Left hindlimb (tissue), 1 donor: ENCODE results near the gene CLN6.
A peak's percentile ranks its signal among the peaks of the same experiment; 100 is the strongest.
"Not testable (repeated sequence)": the region's sequence is repeated elsewhere in the genome, so short reads cannot be mapped to it uniquely, and the experiment has no call there.

Experiments
- DNase-seq: peaks from one replicate; pipeline ENCODE4 v3.0.0-alpha.2; 2018

Gene CLN6

DNA sequence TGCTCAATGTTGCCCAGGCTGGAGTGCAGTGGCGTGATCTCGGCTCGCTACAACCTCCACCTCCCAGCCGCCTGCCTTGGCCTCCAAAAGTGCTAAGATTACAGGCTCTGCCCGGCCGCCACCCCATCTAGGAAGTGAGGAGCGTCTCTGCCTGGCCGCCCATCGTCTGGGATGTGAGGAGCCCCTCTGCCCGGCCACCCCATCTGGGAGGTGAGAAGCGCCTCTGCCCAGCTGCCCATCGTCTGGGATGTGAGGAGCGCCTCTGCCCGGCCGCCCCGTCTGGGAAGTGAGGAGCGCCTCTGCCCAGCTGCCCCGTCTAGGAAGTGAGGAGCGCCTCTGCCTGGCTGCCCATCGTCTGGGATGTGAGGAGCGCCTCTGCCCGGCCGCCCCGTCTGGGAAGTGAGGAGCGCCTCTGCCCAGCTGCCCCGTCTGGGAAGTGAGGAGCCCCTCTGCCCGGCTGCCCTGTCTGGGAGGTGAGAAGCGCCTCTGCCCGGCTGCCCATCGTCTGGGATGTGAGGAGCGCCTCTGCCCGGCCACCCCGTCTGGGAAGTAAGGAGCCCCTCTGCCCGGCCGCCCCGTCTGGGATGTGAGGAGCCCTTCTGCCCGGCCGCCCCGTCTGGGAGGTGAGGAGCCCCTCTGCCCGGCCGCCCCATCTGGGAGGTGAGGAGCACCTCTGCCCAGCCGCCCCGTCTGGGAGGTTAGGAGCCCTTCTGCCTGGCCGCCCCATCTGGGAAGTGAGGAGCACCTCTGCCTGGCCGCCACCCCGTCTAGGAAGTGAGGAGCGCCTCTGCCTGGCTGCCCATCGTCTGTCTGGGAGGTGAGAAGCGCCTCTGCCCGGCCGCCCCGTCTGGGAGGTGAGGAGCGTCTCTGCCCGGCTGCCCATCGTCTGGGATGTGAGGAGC is 7.7 kb downstream of the CLN6 start:
- not testable (repeated sequence) for DNase-seq

DNA sequence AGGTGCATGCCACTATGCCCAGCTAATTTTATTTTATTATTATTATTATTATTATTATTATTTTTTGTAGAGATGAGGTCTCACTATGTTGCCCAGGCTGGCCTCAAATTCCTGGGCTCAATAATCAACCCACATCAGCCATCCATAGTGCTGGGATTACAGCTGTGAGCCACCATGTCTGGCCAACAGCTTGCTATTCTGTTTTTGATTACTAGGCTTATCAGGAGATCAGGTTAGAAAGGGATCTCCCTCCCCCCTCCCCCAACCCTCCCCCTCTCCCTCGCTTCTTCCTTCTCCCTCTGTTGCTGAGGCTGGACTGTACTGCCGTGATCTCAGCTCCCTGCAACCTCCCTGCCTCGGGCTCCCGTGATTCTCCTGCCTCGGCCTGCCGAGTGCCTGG is 8.6 kb downstream of the CLN6 start:
- no peak for DNase-seq

DNA sequence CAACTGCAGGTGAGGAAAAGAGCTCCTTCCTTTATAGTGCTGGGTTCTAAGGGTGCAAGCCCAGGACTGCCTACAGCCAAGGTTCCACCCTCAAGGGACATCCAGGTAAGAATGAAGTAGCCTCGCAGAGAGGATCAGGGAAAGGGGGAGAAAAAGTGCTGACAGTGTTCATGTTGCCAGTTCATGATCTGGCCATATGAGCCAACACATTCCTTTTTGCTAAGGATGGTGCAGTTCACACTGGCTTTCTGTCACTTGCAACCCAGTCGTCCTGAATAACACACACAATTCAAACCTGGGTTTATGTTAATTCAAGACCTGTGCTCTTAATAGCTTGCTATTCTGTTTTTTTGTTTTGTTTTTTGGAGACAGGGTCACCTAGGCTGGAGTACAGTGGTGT is 9.0 kb downstream of the CLN6 start:
- no peak for DNase-seq

DNA sequence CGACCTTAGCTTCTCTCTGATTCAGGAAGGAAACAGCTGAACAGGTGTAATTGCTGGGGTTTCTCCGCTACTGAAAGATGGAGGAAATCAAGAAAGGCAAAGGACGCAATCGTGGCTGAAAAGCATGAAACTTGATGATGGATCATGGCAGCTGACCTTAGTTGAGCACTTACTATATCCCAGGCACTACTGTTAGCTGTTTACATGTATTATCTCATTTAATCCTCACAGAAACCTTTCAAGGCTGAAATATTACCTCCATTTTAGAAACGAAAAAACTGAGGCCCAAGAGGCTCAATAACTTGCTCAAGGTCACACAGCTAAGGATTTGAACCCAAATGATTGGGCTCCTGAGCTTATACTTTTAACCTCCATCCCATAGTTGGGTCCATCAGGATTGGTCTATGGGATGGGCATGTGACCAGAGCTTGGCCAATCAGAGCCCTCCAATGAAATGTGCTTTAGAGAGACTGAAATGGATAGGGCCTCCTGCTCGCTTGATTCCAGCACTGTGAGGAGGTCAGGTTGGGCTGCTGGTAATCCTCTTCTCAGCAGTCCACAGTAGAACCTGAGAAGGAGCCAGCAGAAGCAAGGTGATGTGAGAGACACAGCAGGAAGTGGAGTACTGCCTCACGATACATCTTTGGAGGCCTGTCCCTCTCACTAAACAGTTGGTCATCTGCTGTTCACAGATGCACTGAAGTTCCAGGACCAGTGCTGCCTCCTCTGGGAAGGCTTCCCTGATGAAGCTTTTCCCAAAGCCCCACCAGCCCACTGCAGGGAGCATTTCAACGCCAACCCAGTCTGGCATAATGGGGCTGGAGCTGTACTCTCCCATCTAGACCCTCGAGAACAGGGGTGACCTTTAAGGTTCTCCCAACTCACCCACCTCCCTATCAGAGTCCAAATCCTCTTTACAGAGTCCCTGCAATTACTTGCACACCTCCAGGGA is 10.4 kb downstream of the CLN6 start:
- no peak for DNase-seq

DNA sequence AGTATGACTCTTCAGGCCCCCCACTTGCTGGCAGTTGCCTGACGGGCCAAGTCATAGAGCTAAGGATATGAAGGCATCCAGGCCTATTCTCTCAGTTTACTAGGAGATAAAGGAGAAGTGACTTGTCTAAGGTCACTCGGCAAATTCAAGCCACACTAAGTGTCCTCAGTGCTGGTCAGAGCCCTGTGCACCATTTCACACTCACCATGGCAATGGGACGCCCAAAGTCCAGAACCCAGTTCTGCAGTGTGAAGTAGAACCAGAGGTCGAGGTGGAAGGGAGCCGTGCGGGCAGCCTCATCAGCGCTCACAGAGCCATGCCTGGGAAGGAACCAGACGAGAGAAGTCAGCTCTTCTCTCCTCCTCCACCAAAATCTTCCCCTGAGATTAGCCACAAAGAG is 11.2 kb downstream of the CLN6 start:
- no peak for DNase-seq

DNA sequence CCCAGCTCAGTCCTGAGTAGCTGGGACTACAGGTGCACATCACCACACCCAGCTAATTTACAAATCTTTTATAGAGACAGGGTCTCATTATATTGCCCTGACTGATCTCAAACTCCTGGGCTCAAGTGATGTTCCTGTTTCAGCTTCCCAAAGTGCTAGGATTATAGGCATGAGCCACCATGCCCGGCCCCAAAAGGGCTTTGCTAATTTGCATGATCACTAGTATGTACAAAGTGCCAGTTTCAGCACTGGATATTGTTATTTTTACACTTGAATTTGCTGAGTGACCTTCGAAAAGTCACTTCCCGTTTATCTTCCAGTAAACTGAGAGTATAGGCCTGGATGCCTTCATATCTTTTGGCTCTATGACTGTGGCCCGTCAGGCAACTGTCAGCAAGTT is 12.2 kb downstream of the CLN6 start:
- DNase-seq, result no peak

DNA sequence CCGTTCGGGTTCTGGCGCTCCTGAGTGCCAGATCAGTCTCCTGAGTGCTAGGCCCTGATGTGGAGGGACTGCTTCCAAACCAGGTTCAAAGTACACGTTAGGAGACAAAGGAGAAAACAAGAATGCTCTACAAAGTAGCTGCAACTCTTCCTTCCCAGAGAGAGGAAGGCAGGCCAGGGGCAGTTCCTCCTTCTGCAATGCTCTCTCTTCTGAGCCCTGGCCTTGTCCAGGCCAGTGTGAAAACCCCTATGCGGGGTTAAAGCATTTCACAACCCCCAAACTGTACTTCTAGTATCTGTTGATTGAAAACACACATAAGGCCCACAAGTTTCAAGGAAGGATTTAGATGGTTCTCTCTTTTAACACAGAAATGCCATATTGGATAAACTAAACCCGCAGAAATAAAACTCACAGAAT is 14.7 kb downstream of the CLN6 start:
- no peak for DNase-seq

DNA sequence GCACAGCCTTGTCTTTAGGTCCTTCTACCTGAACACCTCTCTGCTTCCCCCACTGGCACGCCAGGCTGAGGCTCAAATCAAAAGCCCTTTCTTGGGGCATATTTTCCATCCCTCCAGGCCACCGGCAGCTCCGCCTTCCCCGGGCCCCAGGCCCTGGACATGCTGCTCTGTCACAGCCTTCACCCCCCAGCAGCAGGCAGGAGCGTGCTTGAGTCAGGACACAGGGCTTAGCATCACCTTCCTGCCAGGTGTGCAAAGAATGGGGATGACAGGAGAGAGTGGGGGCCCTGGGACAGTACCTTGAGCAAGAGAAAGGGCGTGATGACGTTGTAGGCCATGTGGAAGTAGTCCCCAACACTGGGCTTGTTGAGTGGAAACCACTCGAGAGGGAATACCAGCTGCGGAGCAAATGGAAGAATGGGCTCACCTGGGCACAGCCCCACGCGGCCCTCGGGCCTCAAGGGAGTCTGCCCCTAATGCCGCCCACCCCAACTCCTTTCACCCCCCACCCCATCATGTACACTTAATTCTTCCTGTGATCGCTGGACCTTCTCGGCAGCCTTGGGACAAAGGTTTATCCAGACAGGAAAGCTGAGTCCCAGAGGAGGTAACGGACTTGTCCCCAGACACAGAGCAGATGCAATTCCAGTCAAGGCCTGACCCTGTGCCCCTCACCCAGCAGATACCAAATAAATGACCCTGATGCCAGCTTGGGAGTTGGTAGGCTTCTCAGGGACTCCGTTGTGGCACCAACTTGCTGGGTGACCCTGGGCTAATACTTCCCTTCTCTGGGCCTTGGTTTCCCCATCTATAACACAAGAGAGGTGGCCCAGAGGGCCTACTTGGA is 15.3 kb downstream of the CLN6 start:
- no peak for DNase-seq

DNA sequence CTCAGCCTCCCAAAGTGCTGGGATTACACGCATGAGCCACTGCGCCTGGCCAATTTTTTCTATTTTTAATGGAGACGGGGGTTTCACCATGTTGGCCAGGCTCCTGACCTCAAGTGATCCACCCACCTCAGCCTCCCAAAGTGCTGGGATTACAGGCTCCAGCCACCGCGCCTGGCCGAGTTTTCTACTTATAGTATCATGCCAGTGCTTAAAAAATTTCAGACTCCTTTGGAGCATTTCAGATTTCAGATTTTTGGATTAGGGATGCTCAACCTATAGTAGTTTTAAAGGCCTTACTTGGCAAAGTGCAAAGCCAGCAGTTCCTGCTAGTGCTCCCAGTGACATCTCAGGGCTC is 16.1 kb downstream of the CLN6 start:
- DNase-seq, result not testable (repeated sequence)

DNA sequence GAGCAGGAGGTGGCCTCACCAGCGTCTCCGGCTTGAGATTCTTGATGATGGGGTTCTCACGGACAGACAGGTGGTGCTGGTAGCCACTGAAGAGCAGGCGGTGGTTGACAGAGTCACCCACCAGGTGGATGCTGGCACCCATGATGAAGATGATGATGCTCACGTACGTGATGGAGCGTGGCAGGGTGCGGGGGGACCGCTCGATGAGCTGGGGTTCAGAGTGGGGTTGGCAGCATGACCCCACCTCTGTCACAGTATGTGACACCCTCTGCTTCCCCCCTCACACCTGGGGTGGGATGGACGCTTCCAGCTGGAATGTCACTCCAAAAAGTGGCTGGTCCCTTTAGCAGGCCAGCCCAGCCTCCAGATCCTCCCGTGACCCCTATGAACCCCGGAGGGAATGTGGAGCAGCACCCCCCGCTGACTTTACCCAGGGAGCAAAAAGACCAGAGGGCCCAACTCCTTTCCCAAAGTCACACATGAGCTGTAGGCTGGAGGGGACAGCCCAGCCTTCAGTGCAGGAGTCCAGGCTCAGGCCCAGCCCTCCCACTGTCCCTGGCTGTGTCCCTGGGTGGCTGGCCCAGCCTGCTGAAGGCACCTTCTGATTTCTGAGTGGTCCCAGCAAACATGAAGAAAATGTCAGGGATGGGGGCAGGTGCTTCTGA is 17.7 kb downstream of the CLN6 start:
- peak; percentile 23 for DNase-seq

DNA sequence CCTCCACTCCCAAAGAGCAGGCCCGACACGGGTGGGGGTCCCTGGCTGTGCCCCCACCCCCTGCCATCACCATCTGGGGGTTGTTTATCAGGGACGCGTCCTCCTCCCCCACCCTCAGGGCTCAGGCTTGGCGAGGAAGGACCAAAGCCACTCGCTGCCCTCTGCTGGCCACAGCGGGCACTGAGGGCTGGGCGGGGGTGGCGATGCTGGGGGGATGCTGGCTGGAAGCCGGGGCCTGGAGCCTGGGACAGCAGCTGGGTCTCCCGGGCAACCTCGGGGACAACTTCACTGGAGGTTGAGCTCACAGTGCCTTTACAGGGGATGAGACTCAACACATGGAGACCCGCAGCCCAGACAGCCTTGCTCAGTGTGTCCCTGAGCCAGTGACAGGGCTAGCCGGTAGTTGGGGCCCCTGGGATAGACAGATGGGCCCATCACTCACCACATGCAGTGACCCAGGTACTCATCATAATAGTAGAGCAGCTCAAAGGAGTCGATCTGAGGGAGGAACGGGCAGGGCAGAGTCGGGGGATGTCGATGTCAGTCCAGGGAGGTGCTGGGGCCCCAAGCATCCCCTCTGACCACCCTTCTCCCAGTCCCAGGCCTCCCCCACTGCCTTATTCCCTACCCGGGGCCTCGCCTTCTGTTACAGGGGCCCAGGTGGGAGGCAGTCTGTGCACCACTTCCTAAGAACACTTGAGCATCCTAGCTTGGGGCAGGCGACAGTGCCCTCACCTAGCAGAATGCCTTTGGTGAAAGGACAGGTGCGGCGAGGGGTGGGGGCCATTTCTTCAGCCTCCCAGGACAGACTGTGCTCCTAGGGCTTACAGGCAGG is 18.5 kb downstream of the CLN6 start:
- peak; percentile 80 for DNase-seq

DNA sequence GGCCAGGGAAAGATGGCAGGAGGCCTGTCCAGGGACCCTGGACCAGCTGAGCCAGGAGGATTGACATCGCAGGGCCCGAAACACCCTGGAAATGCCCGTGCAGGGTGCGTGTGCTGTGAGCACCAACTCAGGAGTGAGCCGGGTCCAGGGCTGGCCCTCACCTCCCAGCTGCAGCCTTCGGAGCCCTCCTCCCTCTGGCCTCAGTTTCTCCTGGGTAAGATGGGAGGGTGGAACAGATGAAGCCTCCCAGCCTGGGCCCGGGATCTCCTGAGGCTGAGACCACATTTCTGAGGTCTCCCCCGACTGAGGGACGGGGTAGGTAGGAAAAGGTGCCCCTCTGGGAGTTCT is 19.1 kb downstream of the CLN6 start:
- peak; percentile 25 for DNase-seq

DNA sequence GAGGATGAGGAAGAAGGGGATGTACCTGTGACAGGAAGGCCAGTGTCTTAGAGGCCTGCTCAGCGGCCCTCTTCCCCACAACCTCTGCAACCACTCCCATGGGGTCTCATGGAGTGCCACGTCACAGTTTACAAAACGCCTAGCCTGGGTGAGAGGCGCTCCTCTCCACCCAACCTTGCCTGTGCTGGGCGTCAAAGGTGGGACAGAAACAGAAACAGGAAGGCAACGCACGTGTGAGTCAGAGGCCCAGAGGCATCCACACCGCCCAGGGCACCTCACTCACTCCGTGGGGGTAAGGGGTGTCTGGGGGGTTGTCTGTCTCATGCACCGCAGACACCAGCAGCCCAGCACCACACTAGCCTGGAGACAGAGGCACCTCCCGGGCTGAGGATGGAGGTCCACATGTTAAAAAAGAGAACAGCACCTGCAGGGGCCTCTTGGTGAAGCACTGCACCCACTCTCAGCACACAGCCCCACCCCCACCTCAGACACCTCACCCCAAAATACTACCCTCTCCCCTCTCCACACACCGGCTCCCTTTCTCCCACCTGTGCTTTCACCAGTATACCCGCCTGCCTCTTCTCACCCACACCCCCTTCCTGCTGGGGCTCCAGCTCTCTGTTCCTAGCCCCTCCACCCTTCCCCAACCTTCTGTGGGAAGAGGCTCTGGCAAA is 19.7 kb downstream of the CLN6 start:
- DNase-seq, result peak; percentile 14

DNA sequence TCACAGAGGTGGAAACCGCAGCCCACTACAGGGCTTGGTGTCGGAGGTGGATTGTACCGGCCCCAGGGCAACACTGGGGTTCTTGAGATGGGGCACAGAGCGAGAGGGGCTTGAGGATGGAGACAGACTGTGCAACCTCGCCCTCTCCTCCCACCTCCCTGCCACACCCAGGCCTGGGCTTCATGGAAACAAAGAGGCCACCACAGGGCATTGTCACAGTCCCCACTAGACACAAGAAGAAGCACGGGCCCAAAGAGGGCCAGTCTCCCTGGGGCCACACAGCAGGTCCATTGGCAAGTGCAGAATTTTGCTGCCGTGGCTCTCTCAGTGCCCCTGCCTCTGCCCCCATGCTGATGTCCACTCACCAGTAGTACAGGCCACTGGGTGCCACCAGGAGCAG is 20.3 kb downstream of the CLN6 start:
- no peak for DNase-seq

DNA sequence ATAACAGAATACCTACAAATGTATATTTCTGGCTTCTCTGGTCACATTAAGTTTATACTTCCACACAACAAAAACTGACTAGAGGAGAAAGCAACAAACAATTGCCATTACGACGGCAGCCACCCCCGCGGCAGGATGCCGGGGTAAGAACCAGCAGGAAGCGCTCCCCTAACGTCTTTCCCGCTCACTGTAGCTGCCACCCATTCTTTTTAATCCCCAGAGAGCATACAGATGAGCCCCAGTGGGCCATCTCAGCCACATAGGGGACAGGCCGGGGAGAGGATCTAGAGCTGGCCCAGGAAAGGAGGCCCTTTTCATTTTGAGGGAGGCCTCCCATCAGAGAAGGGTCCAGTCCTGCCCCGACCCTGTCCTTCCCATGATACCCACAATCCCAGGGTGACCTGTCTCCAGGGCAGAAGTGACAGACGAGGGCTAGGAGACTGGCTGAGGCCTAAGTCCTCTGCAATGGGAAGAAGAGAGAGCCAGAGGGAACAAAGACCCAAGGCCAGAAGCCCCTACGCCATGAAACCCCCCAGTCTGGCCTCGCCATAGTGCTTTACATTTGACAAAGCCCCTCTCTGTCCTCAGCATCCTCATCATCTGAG is 20.8 kb downstream of the CLN6 start:
- DNase-seq, result no peak

DNA sequence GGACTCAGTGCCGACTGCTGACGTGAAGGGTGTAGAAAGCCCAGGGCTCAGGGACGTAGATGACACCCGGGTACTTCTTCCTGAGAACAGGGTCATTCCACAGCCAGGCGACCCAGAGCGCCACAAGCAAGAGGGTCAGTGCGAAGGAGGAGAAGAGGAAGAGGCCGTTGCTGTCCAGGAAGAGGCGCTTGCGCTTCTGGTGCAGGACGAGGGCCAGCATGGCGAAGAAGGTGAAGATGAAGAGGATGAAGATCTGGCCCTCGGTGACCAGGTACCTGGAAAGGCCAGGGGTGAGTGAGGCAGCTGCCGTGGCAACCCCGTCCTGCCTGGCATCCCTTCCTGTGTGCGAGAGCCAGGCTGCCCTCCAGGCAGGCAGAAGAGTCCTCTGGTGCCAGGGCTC is 21.4 kb downstream of the CLN6 start:
- no peak for DNase-seq

DNA sequence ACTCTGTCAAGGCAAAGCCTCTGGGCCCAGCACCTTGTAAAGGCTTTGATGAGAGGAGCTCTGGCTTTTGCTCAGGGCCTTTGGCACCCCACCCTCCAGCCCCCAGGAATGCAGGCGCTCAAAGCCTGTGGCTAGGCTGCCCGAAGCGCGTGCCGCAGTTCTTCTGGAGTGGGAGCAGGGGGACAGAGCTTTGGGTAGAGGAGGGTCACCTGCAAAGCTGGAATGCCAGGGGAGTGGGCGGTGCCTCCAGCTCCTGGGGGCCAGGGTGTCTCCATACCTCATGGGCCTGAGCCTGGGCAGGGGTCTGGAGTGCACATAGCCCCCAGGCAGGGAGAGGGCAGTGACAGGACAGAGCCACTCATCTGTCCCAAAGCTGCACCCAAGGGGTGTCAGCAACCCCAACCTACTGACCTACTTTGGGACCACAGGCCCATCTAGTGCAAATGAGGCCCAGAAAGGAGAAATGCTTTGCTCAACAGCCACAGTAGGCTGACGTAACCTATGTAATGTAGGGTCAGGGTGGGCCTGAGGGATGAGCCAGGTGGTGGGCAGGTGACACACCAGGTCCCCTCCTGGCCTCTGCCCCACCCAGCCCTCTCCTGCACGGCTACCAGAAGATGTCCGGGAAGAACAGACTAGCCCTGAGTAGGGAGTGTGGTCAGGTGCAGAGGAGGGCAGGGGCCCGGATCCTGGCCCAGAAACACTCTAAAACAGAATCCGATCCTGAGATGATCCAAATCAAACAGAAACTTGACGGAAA is 22.2 kb downstream of the CLN6 start:
- no peak for DNase-seq

DNA sequence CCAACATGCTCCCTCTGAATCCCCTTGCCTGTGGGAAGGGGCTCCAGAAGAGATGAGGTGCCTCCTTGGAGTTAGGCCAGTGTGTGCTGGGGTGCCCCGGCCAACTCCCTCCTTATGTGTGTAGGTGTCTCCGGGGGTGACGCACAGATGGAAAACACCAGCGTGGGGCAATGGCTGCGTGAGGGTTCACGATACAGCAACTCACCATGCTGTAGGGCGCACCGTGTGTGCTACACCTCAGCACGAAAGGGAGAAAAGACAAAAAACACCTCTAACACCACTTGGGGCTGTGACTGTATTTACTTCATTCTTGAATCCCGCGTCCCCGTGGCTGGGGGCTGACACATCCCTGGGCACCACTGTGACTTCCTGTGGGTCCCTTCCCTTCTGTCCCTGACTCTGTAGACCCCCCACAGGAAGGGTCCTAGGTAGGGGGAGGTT is 22.8 kb downstream of the CLN6 start:
- DNase-seq, result no peak

DNA sequence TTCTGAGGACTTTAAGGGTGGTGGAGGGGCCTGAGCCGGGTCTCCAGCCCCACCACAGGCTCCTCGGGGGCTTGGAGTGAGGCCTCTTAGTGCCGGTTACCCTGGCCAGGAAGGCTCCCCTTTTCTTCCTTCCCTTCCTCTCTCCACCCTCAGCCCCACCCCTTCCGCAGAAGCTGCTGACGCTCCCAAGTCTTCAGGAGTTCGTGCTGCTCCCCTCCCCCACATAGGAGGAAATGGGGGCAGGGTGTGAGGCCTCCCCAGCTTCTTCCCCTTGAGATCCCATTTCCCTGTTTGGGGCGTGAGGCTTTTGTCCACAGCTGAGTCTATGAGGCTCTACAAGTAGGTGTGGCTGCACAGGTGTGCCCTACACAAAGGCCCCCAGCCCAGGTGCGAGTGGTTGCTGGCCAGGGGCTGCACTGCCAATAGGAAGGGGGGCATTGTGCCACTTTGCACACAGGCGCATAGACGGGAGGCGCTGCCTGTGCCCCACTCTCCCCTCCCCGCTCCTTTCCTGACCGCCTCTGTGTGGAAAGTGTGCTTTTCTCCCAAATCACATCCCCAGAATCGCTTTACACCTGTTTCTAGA is 23.5 kb downstream of the CLN6 start:
- DNase-seq, result peak; percentile 66
